GM18508 (cell line): ENCODE measurements around the gene SLC5A9.
"Not testable (repeated sequence)": the region's sequence is repeated elsewhere in the genome, so short reads cannot be mapped to it uniquely, and the experiment has no call there.

ENCODE experiments used
- ATAC-seq: cut with Tn5 transposase; IDR thresholded peaks from one replicate; pipeline ENCODE4 v1.9.1; 2021; ENCODE audit warnings: moderate number of reproducible peaks; ENCODE audit not compliant: insufficient read depth, unreplicated experiment

SLC5A9 gene

DNA sequence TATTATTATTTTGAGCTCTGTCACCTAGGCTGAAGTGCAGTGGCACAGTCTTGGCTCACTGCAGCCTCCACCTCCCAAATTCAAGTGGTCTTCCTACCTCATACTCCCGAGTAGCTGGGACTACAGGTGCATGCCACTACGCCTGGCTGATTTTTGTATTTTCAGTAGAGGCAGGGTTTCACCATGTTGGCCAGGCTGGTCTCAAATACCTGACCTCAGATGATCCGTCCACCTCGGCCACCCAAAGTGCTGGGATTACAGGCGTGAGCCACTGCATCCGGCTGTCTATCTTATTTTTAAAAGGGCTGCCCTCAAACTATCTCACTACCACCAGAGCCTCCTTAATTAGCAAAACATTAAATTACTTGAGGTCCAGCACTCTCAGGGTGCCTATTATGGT lies 71.6 kb downstream of the SLC5A9 start:
- not testable (repeated sequence) for ATAC-seq

GRCh38 chr1:48294656-48295055 lies 72.1 kb downstream of the SLC5A9 start:
- ATAC-seq = no peak
